IPS-11a (cell line): ENCODE data around the gene CALCOCO1.

Source experiments
- H3K4me3 ChIP-seq: one replicate; pipeline ENCODE4 v1.5.1; 2013; ENCODE audit warnings: low read depth, low read length, control low read depth

Gene CALCOCO1

DNA sequence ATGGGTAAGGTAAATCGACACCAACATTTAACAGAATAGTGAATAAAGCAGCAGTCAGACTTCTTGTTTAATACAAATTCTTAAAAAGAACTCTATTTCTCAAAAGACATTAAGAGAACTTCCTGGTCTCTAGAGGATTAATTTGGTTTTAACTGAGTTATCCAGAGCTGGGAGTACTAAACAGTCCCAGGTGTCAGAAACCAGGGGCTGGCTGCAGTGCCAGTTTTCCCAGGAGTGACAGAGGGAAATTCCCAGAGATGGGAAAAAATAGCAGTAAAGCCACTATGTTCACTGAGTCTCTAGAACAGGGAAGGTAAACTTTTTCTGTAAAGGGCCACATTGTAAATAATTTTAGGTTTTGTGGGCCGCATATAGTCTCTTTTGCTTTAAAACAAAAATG lies 60.2 kb downstream of the CALCOCO1 start:
- H3K4me3 ChIP-seq = no peak overlapping the region

DNA sequence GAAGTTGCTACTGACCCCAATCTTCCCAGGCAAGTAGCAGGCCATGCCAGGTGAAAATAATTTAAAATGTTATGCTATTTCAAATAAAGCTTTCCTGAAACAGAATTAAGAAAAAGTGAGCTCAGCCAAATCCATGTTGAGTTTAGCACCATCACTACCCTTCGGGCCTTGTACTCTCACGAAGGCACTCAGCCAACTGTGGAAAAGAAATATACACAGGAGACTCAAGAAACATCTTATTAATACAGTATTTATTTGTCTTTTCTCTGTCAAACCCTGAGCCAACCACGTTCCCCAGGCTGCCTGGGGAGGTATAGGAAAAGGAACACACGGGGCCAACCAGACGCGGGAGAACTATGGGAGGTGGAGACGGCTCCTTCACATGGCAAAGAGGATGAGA lies 62.3 kb downstream of the CALCOCO1 start:
- H3K4me3 ChIP-seq = no peak overlapping the region

DNA sequence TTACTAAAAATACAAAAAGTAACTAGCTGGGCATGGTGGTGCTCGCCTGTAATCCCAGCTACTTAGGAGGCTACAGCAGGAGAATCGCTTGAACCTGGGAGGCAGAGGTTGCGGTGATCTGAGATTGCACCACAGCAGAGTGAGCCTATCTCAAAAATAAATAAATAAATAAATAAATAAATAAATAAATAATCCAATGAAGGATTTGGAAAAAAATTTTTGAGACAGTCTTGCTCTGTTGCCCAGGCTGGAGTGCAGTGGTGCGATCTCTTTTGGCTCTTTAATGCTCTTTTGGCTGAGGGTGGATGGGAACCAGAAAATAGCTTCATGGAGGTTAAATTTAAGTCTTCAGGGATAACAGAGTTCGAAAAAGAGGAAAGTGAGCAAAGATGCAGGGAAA lies 63.1 kb downstream of the CALCOCO1 start:
- H3K4me3 ChIP-seq = no peak overlapping the region

DNA sequence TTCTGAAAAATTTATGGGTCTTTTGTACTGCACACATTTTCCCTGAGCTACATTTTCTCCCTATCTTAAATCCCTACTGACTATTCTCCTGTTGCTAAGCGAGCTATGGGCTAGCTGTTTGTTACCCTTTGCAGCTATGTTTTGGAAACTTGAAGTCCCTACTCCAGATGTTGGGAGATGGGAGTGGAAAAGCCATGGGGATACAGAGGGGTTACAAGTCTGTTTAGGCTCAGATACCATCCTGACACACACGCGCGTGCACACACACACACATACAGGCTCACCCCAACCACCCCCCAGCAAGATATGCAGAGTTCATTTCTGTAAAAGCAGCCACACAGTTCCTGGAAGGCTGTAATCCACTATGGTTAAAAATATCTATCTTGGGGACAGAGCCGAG lies 67.2 kb downstream of the CALCOCO1 start:
- H3K4me3 ChIP-seq = no peak overlapping the region

DNA sequence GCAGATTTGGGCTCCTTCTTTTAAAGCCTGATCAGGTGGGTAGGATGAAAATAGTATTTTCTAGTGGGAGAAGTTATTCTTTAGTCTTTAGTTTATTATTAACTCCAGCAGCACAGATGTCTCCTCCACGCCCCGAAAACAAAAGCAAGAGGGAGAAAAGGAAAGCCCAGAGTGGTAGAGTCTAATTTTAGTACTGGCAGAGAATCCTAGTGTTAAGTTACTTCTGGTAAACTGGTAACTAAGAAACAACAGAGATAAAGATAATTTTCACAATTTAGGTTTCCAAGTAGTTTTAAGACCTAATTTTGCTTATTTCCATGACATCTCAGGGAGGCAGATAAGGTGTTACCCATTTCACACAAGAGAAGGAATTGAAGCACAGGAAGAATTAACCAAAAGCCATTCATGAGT lies 67.7 kb downstream of the CALCOCO1 start:
- no peak overlapping the region for H3K4me3 ChIP-seq

DNA sequence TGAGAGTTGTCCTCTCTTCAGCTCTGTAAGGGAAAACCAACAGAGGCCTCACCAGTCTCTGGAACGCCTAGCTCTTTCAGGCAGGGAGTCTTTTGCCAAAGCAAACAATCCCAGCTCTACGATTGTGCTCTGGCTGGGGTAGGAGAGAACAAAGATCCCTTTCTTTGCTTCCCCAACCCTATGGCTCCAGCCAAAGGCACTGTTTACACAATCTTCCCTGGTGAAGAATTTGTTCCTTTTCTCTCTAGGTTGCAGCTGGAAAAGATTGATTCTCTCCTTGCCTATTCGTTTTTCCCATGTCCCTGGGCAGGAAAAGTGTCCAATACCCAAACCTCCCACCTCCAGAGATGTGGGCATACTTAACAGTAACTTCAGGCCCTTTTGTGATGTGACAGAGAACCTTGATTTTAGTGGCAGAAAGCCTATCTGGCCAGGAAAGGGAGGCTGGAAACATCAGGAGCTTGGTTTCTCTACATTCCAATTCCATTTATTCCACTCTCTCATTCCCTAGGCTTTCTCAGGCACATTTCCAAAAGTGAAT lies 68.2 kb downstream of the CALCOCO1 start:
- H3K4me3 ChIP-seq = no peak overlapping the region
